Mucosa of descending colon (tissue), 3 donors: ENCODE measurements around the gene OSBPL2. TPM values are rescaled to one million over a fixed set of nuclear protein-coding genes. Genes with fewer than 3 reads are reported as not detected.

Experiments
- ATAC-seq: fragments of 200-7000 bp; cut with Tn5 transposase; one replicate; pipeline ENCODE4 v1.9.1; 2020; ENCODE audit warnings: mild to moderate bottlenecking, moderate library complexity
- DNase-seq, 3 donors: peaks; one replicate each; pipeline ENCODE4 v3.0.0-alpha.2; 2020
- H3K36me3 ChIP-seq: fragments of 200-600 bp; one replicate; pipeline ENCODE4 v1.8.0; 2021; ENCODE audit warnings: low read depth, mild to moderate bottlenecking
- H3K4me1 ChIP-seq: fragments of 200-600 bp; one replicate; pipeline ENCODE4 v1.8.0; 2021; ENCODE audit warnings: low read depth, mild to moderate bottlenecking
- H3K4me3 ChIP-seq: fragments of 200-600 bp; one replicate; pipeline ENCODE4 v1.8.0; 2021; ENCODE audit warnings: mild to moderate bottlenecking
- H3K9me3 ChIP-seq: fragments of 200-600 bp; one replicate; pipeline ENCODE4 v1.8.0; 2021; ENCODE audit warnings: mild to moderate bottlenecking
- CTCF ChIP-seq: fragments of 200-600 bp; IDR thresholded peaks from one replicate; pipeline ENCODE4 v1.8.0; 2022; ENCODE audit warnings: antibody characterized with exemption, mild to moderate bottlenecking
- intact Hi-C, 2 donors: fragments of 100-400 bp; cut with DNase I in 1 of 2; cut with micrococcal nuclease in 1 of 2; formaldehyde crosslinking; loops; one replicate each; pipeline versions ENCODE4 v1.11.0 to v1.11.1; 2022; cut with DNase I, micrococcal nuclease
- total RNA-seq, 3 donors: library from RNA; stranded (reverse); fragmentation: NEBNext Ultra II Directional in 2 of 3; extraction: Animal tissue kit (Norgen Biotek cat#: 25700) in 2 of 3; gene quantifications; one replicate each; pipeline versions ENCODE4 v1.2.1 to v1.2.4, GENCODE V29; 2021 to 2023
- donor health status: DM: no; HTN: no; CAD: no; lungs with moderate emphysema.
- donor health status: DM: no; HTN: no; CAD: no.
- donor health status: DM: no; HTN: yes; CAD: no.

Gene OSBPL2
- total RNA-seq, 3 donors from 2014 or later = 87.0 to 111 (median 91.6) TPM

- ATAC-seq (no peak), DNase-seq (peak in 2 of 3 donors; percentile 7 to 18)
- no peak overlapping the region for H3K4me3 ChIP-seq
- intact Hi-C loops = no loop called here
- no peaks in the 10 kb centered on the region for H3K9me3 ChIP-seq
- H3K36me3 ChIP-seq = no peaks in the 10 kb centered on the region
- no peak for TF ChIP-seq CTCF
- no peaks in the 10 kb centered on the region for H3K4me1 ChIP-seq
Observed at GRCh38 chr20:62197801-62198200, 40.5 kb upstream of the OSBPL2 start.

GRCh38 chr20:62198496-62198895 is 39.8 kb upstream of the OSBPL2 start:
- no peaks in the 10 kb centered on the region for H3K4me1 ChIP-seq
- no peak overlapping the region for H3K4me3 ChIP-seq
- DNase-seq (peak in 2 of 3 donors; percentile 13 to 38), ATAC-seq (no peak)
- intact Hi-C loops = no loop called here
- H3K36me3 ChIP-seq = no peaks in the 10 kb centered on the region
- no peaks in the 10 kb centered on the region for H3K9me3 ChIP-seq
- TF ChIP-seq CTCF = no peak

- H3K4me1 ChIP-seq = no peaks in the 10 kb centered on the region
- H3K9me3 ChIP-seq = no peaks in the 10 kb centered on the region
- H3K36me3 ChIP-seq = no peaks in the 10 kb centered on the region
- no peak for ATAC-seq
- TF ChIP-seq CTCF = no peak
- peak in 2 of 3 donors; percentile 10 to 36 for DNase-seq
- no peak overlapping the region for H3K4me3 ChIP-seq
- intact Hi-C loops = no loop called here
Observed at GRCh38 chr20:62198931-62199330, 39.4 kb upstream of the OSBPL2 start.

GRCh38 chr20:62200491-62201172 is 37.7 kb upstream of the OSBPL2 start:
- intact Hi-C loops = no loop called here
- Histone ChIP-seq H3K4me3 (no peak overlapping the region), H3K4me1 (no peaks in the 10 kb centered on the region), H3K9me3 (no peaks in the 10 kb centered on the region), H3K36me3 (no peaks in the 10 kb centered on the region)
- no peak for ATAC-seq
- peak in 2 of 3 donors; percentile 16 to 43 for DNase-seq
- TF ChIP-seq CTCF = no peak

GRCh38 chr20:62201173-62202082 is 36.9 kb upstream of the OSBPL2 start:
- intact Hi-C loops = no loop called here
- no peak overlapping the region for H3K4me3 ChIP-seq
- ATAC-seq = peak; percentile 55

More at GRCh38 chr20:62201173-62202082, 36.9 kb upstream of the OSBPL2 start:
- TF ChIP-seq CTCF = no peak
- DNase-seq = peak in 2 of 3 donors; percentile 11 to 48
- Histone ChIP-seq H3K4me1 (no peaks in the 10 kb centered on the region), H3K9me3 (no peaks in the 10 kb centered on the region), H3K36me3 (no peaks in the 10 kb centered on the region)
